IPS DF 4.7 (cell line): Measurements from ENCODE around the gene TMEM132A.

ENCODE experiments used
- DNase-seq: peaks from one replicate; pipeline ENCODE4 v3.0.0-alpha.2; 2013; ENCODE audit warnings: low spot score; ENCODE audit errors: extremely low read depth

The TMEM132A gene

DNA sequence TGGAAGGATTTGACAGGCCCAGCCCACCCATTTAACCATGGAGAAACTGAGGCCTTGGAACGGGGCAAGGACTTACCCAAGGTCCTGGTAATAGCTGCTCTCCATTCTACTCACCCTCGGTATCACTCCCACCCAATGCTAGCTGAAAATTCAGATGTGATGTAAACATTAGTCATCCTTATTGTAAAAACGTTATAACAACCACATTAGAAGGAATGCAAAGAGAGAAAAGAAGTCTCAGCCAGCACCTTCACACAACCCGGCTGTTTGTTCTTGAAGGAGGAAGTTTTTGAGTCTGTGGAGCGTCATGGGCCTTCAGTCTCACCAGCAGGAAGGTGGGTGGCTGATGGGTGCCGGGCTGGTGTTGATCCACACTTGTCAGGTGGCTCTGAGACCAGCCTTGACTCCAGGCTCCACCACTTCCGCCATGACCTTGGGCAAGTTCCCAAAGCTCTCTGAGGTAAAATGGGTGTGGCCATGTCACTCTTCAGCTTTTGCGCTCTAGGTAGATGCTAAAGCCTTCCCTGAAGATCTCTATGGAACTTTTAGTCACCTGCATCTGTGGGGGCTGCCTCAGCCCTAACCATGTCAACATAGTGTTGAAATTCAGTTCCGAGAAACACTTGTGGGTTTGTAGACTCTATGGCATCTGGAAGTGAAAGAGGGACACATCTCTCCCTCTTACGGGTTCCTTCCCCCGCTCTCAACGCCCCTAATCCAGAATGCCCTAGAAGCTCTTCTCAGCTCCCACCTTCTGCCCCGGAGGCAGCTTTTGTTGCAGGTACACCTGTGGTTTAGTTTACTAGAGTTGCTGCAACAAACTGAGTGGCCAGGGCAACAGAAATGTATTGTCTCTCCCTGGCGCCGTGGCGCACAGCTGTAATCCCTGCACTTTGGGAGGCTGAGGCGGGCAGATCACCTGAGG is 62.0 kb downstream of the TMEM132A start:
- DNase-seq: no peak
